ENCODE measurements around the gene TMEM255B.

Gene TMEM255B

DNA sequence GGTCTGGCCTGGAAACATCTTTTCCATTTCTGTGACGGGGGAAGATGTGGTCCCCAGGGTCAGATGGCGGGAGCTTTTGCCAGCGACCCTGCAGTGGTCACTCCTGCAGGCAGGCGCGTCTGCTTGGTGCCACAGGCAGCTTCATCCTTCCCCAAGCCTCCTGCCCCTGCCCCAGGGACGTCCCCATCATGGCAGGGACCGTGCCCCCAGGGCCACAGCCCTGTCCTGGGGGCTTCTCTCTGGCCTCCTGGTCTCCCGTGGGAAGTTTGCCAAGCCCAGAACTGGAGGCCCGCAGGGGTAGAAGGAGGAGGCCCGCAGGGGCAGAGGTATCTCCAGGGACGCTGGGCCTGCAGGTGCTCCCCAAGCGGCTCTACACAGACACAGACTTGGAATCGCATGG lies 47.5 kb downstream of the TMEM255B start:
- DNase-seq: no peak

DNA sequence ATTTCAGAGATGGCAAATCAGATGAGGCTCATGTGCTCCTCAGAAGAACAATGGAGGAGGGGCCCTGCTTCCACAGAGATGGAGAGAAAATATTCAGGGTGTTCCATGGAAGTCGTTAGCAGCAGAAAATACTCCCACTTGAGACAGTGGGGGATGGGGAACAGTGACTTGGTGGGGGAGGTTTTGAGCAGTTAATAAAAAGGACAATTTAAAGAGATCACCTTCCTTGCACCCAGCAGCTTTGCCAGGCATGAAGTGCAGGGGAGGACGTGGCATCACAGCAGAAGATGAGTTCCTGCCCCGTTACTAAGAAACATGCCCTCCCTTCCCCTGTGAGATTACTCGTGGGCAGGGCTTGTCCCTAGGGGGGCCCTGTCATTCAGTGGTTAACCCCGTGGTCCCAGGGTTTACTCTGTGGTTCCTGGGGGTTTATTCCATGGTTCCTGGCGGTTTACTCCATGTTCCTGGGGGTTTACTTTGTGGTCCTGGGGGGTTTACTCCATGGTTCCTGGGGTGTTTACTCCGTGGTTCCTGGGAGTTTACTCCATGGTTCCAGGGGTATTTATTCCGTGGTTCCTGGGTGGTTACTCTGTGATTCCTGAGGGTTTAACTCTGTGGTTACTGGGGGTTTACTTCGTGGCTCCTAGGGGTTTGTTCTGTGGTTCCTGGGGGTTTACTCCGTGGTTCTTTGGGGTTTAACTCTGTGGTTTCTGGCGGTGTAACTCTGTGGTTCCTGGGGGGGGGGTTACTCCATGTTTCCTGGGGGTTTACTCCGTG lies 49.2 kb downstream of the TMEM255B start:
- no peak for DNase-seq

DNA sequence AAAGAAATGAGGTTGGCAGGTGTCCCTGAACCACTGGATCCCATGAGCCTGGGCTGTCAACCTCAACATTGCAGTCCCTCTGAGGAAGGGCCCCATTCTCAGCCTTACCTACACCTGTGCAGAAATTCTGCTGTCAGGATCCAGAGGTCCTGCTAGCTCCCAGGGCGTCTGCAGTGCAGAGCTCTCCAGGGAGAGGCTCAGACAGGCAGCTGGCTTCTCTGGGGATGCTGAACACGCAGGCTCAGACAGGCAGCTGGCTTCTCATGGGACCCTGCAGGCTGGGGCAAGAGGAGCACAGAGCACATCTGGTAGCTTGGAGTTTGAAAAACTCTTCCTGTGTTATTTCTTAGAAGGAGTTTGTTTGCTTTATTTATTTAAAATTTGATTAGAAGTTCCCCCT lies 50.9 kb downstream of the TMEM255B start:
- DNase-seq: no peak

DNA sequence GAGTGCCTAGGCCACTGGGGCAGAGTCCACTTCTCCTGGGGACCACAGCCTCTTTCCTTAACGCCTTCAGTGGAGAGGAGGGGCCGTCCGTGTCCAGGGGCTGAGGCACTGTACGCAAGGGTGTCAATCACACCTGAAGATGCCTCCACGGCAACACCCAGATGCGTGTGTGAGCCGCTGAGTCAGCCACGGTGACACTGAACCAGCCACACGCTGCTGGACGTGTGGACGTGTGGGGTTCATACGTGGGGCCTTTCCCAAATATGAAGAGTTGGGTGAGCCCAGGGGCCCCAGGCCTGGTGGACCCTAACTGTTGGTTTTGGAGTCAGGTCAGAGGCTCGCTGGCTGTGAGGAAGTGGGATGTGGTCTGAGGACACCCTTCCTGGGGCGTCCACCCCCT lies 51.6 kb downstream of the TMEM255B start:
- DNase-seq: no peak

DNA sequence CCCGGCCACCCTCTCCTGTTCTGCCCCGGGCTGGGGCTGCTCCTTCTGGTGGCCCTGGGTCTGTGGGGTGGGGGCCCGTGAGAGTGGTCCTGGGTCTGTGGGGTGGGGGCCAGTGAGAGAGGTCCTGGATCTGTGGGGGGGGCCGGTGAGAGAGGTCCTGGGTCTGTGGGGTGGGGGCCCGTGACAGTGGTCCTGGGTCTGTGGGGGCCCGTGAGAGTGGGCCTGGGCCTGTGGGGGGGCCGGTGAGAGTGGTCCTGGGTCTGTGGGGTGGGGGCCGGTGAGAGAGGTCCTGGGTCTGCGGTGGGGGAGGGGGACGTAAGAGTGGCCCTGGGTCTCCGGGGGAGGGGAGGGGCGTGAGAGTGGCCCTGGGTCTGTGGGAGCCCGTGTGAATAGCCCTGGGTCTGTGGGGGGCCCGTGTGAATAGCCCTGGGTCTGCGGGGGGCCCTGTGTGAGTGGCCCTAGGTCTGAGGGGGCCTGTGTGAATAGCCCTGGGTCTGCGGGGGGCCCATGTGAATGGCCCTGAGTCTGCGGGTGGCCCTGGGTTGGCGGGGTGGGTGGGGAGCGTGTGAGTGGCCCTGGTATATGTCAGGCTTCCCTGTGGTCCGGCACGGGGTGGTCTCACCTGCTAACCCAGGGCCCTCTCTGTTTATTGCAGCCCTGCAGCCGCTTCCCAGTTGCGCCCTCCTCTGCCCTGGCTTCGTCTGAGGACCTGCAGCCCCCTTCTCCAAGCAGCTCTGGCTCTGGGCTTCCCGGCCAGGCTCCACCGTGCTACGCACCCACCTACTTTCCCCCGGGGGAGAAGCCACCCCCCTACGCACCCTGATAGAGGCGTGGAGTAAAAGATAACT lies 52.3 kb downstream of the TMEM255B start:
- DNase-seq: no peak

DNA sequence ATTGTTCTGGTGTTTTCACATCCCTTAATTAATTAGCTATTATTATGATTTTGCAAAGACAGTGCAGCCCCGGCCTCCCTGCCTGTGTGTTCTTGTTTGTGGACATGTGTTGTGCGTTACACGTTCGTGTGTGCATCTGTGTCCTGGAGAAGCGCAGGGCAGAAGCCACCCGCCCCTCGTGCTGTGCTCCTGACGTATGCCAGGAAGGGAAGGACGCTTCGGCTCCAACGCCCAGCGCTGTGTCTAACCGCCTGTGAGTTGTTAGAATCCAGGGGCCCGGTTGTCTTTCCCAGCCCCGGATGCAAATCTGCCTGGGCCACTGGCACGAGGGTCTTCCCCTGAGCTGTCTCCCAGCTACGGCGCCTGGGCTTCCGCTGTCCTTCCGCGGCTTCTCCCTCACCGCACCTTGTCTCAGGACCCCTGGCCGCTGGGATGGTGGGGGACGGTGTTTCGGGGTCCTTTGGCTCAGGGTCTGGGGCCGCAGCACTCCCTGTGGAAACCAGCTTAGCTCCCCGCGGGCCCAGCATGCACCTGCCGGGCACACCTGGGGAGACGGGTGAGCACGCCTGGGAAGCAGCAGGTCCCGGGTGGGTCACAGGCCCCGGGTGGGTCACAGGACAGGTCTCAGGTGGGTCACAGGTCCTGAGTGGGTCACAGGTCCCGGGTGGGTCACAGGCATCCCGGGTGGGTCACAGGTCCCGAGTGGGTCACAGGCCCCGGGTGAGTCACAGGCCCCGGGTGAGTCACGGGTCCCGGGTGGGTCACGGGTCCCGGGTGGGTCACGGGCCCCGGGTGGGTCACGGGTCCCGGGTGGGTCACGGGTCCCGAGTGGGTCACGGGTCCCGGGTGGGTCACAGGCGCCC lies 53.4 kb downstream of the TMEM255B start:
- DNase-seq: no peak

DNA sequence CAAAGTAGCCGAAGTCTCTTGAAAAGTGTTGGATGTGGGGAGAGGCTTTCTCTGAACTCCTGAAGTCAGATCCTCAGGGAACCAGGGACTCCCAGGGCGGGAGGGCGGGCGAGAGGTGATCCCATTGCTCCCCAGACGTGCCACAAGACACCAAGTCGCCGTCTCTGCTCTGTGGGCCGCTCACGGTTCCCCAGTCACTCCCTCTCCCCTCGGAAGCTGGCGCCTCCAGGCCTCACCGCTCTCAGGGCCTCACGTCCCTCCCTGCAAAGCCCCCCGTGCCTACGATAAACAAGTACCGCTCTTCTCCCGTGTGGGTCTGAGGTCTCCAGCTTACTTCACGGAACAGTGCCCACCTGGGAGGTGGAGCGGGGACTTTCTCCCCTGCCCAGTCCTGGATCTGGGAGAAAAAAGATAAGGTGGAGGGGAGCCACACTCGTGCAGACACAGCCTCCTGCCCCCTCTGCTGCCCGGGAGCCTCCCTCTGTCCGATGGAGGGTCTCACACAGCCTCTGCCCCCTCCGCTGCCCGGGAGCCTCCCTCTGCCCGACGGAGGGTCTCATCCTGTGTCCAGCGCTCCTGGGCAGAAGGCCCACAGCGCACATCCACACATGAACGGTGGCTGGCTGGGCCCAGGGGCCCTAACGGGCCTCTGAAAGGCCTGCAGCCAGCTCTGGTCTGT lies 54.2 kb downstream of the TMEM255B start:
- no peak for DNase-seq

DNA sequence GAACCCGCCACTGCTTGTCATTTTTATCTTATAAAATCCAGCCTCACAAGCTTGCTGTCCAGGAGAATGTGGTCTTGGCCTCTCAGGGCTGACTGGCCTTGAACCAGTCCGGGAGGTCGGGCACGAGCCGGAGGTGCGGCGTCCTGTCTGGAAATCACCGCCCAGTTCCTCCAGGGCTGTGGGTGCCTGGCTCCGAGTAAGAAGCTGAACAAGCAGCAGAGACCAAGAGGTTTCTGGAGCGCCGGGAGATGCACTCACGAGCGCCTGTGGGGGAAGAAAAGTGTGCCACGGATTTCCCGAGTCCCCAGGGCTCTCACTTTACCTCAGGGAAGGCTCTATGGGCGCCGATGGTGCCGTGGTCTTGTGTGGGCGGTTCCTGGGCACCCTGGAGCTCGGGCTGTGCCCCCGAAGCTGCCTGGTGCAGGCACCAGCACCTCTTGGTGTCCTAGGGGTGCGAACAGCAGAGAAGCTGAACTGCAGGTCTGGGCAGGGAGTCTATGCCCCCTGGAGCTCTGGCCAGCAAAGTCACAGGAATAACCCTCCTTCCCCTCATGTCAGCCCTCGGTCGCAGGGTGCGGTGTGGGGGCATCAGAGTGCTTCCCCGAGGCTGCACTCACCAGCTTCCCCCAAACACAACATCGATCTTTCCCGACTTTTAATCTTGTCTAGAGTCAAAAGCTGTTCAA lies 54.9 kb downstream of the TMEM255B start:
- no peak for DNase-seq

DNA sequence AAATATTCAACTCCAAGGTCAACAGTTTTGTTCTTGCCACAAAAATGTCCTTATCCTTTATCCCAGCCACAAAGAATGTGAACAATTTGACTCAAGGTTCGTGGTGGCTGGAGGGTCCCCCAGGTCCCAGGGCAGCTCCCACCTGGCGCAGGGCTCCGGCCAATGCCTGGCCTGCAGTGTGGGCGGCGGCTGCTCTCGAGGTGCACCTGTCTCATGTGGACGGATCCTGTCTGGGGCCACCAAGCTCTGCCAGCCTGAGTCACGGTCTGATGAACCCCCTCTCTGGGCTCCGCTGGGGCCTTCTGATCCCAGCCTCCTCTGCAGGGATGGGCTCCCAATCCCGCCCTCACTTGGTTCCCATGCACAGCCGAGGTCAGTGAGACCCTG lies 55.4 kb downstream of the TMEM255B start:
- no peak for DNase-seq

DNA sequence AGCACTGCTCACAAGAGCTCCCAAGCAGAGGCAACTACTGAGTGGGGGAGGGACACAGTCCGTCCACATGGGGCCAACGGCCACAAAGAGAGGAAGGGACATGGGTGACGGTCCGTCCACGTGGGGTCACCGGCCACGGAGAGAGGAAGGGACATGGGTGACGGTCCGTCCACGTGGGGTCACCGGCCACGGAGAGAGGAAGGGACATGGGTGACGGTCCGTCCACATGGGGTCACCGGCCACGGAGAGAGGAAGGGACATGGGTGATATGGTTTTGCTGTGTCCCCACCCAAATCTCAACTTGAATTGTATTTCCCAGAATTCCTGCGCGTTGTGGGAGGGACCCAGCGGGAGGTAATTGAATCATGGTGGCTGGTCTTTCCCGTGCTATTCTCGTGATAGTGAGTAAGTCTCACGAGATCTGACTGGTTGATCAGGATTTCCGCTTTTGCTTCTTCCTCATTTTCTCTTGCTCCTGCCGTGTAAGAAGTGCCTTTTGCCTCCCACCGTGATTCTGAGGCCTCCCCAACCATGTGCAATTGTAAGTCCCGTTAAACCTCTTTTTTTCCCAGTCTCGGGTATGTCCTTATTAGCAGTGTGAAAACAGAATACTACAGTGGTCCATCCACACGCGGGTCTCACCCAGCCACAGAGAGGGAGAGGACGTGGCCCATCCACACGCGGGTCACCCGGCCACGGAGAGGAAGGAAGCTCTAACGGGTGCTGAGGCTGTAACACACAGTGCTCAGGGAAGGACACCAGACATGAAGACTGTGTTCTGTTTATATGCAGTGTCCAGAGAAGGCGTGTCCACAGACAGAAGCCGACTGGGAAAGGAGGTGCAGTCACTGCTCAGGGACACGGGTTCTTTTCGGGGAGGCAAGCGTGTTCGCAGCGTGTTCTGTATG lies 56.4 kb downstream of the TMEM255B start:
- peak in 1 of 2 experiments; percentile 44 for DNase-seq

DNA sequence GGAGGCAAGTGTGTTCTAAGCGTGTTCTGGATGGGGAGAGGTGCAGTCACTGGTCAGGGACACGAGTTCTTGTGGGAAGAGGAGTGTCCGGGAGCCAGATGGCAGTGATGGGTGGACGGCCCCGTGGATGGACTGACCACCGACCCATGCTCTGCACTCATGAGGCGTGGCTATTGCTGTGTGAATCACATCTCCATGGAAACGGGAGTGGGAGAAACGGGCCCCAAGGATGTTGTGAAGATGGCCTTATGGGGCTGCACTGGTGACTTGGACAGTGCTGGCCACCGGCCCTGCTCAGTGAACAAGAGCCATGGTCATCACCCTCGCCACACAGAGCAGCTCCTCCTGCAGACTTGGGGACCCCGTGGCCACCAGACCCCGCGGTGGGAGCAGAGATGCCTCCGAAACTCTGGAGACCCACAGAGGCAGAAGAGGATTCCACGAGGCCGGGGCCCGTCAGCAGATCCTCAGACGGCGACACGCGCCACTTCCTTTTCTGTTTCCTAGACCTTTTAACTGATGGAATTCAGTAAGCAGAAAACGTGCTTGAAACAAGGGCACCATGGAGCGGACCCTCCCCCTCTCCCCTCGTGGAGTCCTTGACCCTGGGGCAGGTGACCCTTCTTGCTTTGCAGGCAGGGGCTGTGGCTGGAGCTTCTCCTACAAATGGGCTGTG lies 57.4 kb downstream of the TMEM255B start:
- DNase-seq: no peak

DNA sequence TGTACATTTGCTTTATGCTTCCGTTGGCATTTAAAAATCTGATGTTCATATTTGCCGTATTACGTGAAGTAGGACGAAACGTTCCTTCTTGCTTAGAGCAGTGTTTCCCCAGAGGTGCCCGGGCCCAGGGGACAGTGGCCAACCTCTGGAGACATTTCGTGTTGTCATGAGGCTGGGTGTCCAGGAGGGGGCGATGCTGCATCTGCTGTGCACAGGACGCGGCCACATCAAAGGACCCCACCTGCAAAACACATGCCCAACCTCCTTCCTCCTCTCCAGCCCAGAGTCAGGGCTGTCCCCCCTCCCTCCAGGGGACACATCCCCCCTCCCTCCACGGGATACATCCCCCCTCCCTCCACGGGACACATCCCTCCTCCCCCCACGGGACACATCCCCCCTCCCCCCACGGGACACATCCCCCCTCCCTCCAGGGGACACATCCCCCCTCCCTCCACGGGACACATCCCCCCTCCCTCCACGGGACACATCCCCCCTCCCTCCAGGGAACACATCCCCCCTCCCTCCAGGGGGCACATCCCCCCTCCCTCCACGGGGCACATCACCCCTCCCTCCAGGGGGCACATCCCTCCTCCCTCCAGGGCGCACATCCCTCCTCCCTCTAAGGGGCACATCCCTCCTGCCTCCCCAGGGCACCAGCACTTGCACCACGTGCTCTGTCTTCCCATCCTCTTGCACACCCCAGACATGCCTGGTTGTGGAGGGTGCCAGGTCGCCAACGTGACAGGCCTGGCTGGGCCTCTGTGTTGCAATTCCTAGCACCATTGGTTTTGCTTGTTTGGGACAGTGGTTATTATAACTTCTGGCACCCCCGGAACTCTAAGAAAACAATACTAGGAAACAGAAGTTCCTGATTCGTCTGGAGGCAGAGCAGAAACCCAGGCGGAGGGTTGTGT lies 58.2 kb downstream of the TMEM255B start:
- DNase-seq: peak; percentile 68 to 78

DNA sequence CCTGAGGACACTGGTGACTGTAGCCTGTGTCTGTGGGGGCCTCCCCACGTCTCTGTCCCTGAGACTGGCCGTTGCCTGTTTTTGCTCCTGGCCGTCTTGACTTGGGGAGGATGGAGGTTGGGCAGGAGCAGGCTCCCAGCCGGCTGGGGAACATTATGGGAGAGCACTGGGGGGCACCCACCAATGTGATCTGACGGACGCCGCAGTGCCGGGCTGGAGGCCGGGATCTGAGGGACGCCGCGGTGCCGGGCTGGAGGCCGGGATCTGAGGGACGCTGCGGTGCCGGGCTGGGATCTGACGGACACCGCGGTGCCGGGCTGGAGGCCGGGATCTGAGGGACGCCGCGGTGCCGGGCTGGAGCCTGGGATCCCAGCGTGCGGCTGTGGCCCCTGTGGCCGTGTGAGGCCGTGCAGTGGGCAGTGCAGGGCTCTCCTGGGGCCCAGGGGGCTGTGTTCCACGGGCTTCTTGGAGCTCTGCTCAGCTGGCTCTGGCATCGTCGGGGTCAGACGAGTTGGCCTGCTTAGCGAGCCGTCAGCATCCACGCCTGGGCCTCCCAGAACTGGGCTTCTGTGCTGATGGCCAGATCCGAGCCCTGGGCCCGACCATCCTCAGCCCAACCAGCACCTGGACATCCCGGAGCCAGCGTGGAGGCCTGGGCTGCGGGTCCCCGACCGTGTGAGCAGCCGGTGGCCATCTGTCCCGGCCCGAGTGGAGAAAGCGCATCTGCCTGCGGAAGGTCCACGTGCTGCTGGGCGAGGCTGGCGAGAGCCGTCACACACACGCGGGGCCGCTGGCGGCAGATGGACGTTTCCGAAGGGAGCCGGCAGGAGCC lies 59.0 kb downstream of the TMEM255B start:
- DNase-seq: no peak

DNA sequence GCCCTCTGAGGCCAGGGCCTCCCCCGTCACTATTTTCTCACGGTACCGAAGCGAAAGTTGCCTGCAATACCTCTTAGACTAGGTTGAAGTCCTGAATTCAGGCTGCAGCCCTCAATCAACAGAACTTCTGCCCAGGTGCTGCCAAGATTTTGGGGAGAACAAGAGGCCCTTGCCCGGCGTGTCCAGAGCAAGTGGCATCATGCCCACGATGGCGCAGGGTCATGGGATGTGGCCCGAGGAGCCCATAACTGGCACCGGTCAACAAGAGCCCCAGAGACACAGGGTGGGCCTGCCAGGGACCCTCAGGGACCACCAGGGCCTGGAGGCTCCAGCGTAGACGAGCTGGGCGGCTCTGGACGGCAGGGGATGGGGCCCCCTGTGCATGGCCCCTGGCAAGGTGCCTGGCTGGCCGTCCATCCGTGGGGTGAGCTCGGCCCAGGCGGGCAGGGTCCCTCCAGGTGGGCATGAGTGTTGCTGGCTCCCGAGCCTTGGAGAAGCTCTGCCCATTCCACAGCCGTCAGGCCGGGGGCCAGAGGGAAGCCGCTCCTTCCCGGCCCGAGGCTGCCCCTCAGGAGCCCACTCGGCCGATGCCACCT lies 59.8 kb downstream of the TMEM255B start:
- no peak for DNase-seq

DNA sequence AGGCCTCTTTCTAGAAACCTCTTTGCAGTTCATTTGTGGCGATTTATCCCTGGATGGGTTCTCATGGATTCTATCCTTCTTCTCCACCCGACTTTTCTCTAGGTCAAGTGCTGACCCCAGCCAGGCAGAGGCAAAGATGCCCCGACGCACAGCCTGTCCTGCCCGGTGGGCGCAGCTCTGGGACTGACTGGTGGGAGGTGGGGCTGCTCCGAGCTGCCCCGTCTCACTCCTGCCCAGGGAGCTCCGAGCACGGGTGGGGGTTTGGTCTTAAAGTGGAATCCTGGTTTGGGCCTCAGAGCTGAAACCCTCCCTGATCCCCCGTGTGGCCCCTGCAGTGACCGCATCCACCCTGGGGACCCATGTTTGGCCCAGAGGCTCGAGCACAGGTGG lies 60.3 kb downstream of the TMEM255B start:
- no peak for DNase-seq

DNA sequence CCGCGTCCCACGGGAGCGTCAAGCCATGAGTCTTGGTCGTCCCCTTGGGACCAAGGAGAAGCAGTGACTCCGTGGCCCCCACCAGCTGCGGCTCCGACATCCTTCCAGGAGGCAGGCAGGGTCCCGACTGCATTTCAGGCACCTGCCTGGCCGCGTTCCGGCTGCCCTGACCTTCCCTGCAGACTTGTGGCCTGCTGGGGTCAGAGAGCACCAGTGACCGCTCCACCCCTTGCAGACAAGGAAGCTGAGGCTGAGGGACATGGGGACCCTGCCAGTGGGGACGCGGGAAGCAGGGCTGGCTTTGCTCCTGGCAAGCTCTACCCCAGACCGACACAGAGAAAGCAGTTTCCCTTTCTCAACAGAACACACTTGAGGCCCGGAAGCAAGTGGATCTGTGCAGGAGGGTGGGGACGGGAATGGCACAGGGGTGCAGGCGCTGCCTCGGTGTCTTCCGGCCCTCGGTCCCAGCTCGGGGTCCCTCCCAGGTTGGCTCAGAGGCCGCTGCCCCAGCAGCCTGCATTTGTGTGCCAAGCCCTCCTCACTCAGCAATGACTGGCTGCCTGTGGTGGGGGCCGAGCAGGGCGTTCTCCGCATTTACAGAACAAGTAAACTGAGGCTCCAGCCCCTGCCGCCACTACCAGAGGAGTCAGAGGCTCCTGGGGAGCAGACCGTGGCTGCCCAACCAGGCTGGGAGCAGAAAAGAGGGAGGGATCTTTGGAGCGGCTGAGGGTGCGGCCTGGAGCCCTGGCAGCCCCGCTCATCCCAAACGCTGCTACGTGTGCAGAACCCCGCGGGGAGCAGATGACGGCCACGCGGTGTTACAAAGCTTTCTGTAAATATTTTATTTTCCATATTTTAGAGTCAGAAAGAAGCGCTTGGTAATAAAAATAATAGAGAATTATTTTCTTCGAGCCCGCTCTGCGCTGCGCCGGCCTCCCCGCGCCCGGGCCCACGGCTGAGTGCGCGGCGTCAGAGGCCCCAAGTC lies 61.0 kb downstream of the TMEM255B start:
- no peak for DNase-seq
